SK-N-SH treated with all-trans-retinoic acid at 6 μM for 48 hours (cell line): ENCODE measurements around the gene OR1N2.

Experiments
- ATAC-seq: fragments of 200-7000 bp; cut with Tn5 transposase; 3 replicates; pipeline ENCODE4 v1.9.1; 2020; ENCODE audit warnings: mild to moderate bottlenecking, moderate library complexity
- ARNTL ChIP-seq: fragments of 450-650 bp; formaldehyde crosslinking; IDR thresholded peaks from 2 replicates; pipeline ENCODE4 v1.5.0; 2020; ENCODE audit warnings: low read depth, mild to moderate bottlenecking, moderate library complexity, borderline replicate concordance
- BACH2 ChIP-seq: fragments of 250-450 bp; sonication (Bioruptor Pico); IDR thresholded peaks from 2 replicates; pipeline ENCODE4 v1.9.0; 2021; ENCODE audit warnings: mild to moderate bottlenecking, borderline replicate concordance
- CREB5 ChIP-seq: fragments of 250-450 bp; sonication (Bioruptor Pico); IDR thresholded peaks from 2 replicates; pipeline ENCODE4 v1.5.1; 2020; ENCODE audit warnings: low read depth, mild to moderate bottlenecking, moderate library complexity
- CSDC2 ChIP-seq: fragments of 250-450 bp; sonication (Bioruptor Pico); IDR thresholded peaks from 2 replicates; pipeline ENCODE4 v1.5.0; 2020; ENCODE audit warnings: mild to moderate bottlenecking, moderate library complexity
- CSRNP3 ChIP-seq: fragments of 250-450 bp; sonication (Bioruptor Pico); IDR thresholded peaks from 2 replicates; pipeline ENCODE4 v1.5.1; 2021; ENCODE audit warnings: mild to moderate bottlenecking, moderate library complexity
- ESRRG ChIP-seq: fragments of 250-450 bp; sonication (Bioruptor Pico); IDR thresholded peaks from 2 replicates; pipeline ENCODE4 v1.6.1; 2021; ENCODE audit warnings: mild to moderate bottlenecking
- GLIS3 ChIP-seq: fragments of 250-450 bp; sonication (Bioruptor Pico); IDR thresholded peaks from 2 replicates; pipeline ENCODE4 v1.5.0; 2020; ENCODE audit warnings: mild to moderate bottlenecking, moderate library complexity
- ISL1 ChIP-seq: fragments of 250-450 bp; sonication (Bioruptor Pico); IDR thresholded peaks from 2 replicates; pipeline ENCODE4 v2.1.2; 2022; ENCODE audit warnings: mild to moderate bottlenecking, moderate library complexity
- OSR1 ChIP-seq: fragments of 250-450 bp; sonication (Bioruptor Pico); IDR thresholded peaks from 2 replicates; pipeline ENCODE4 v1.8.0; 2022; ENCODE audit warnings: moderate library complexity, mild to moderate bottlenecking, inconsistent platforms
- POU6F1 ChIP-seq: fragments of 250-450 bp; sonication (Bioruptor Pico); IDR thresholded peaks from 2 replicates; pipeline ENCODE4 v1.8.0; 2021; ENCODE audit warnings: low read depth, mild to moderate bottlenecking, moderate library complexity, borderline replicate concordance
- PPARA ChIP-seq: fragments of 250-450 bp; sonication (Bioruptor Pico); IDR thresholded peaks from 2 replicates; pipeline ENCODE4 v1.5.0; 2020; ENCODE audit warnings: mild to moderate bottlenecking, borderline replicate concordance
- RARB ChIP-seq: fragments of 250-450 bp; sonication (Bioruptor Pico); IDR thresholded peaks from 2 replicates; pipeline ENCODE4 v1.8.0; 2021; ENCODE audit warnings: mild to moderate bottlenecking, moderate library complexity
- SNAI2 ChIP-seq: fragments of 250-450 bp; sonication (Bioruptor Pico); IDR thresholded peaks from 2 replicates; pipeline ENCODE4 v1.5.0; 2020; ENCODE audit warnings: mild to moderate bottlenecking, moderate library complexity
- TCF4 ChIP-seq: fragments of 250-450 bp; sonication (Bioruptor Pico); IDR thresholded peaks from 2 replicates; pipeline ENCODE4 v1.8.0; 2021; ENCODE audit warnings: mild to moderate bottlenecking, moderate library complexity, borderline replicate concordance
- TOX ChIP-seq: fragments of 250-450 bp; sonication (Bioruptor Pico); IDR thresholded peaks from 2 replicates; pipeline ENCODE4 v1.8.0; 2021; ENCODE audit warnings: mild to moderate bottlenecking, moderate library complexity, borderline replicate concordance
- TSHZ2 ChIP-seq: fragments of 250-450 bp; sonication (Bioruptor Pico); IDR thresholded peaks from 2 replicates; pipeline ENCODE4 v1.5.0; 2020; ENCODE audit warnings: mild to moderate bottlenecking, moderate library complexity
- ZC3H10 ChIP-seq: fragments of 250-450 bp; sonication (Bioruptor Pico); IDR thresholded peaks from 2 replicates; pipeline ENCODE4 v1.5.1; 2021; ENCODE audit warnings: mild to moderate bottlenecking, moderate library complexity
- ZFP30 ChIP-seq: fragments of 450-650 bp; formaldehyde crosslinking; IDR thresholded peaks from 2 replicates; pipeline ENCODE4 v1.5.0; 2022; ENCODE audit warnings: mild to moderate bottlenecking, moderate library complexity
- ZNF565 ChIP-seq: fragments of 450-650 bp; formaldehyde crosslinking; conservative IDR thresholded peaks from 2 replicates; pipeline ENCODE4 v1.5.0; 2020; ENCODE audit warnings: low read depth, mild to moderate bottlenecking, moderate library complexity
- ZNF70 ChIP-seq: fragments of 450-650 bp; formaldehyde crosslinking; IDR thresholded peaks from 2 replicates; pipeline ENCODE4 v1.5.0; 2020; ENCODE audit warnings: mild to moderate bottlenecking, moderate library complexity
- ZNF8 ChIP-seq: fragments of 450-650 bp; formaldehyde crosslinking; IDR thresholded peaks from 2 replicates; pipeline ENCODE4 v1.5.0; 2020; ENCODE audit warnings: mild to moderate bottlenecking, moderate library complexity

The OR1N2 gene

GRCh38 chr9:122567901-122568300 is 15.0 kb downstream of the OR1N2 start:
- no peak for ATAC-seq
- no peak for TF ChIP-seq GLIS3
- no peak for TF ChIP-seq ZNF565 (CRISPR knock-in tag)
- no peak for TF ChIP-seq CREB5 (CRISPR knock-in tag)
- TF ChIP-seq OSR1: no peak
- TF ChIP-seq ZNF70 (CRISPR knock-in tag): no peak
- TF ChIP-seq POU6F1 (CRISPR knock-in tag): no peak
- no peak for TF ChIP-seq ISL1
- TF ChIP-seq ZFP30 (CRISPR knock-in tag): no peak
- TF ChIP-seq ZC3H10 (CRISPR knock-in tag): no peak
- no peak for TF ChIP-seq BACH2 (CRISPR knock-in tag)
- TF ChIP-seq CSRNP3 (CRISPR knock-in tag): no peak
- TF ChIP-seq ARNTL (CRISPR knock-in tag): no peak
- no peak for TF ChIP-seq ZNF8 (CRISPR knock-in tag)
- TF ChIP-seq RARB (CRISPR knock-in tag): no peak
- no peak for TF ChIP-seq SNAI2
- TF ChIP-seq TOX (CRISPR knock-in tag): no peak

GRCh38 chr9:122572456-122572855 is 19.5 kb downstream of the OR1N2 start:
- no peak for ATAC-seq
- TF ChIP-seq POU6F1 (CRISPR knock-in tag) (no peak), ZC3H10 (CRISPR knock-in tag) (no peak), ZNF8 (CRISPR knock-in tag) (no peak), TOX (CRISPR knock-in tag) (no peak), CSRNP3 (CRISPR knock-in tag) (no peak), SNAI2 (no peak), ISL1 (no peak), PPARA (CRISPR knock-in tag) (no peak), ZFP30 (CRISPR knock-in tag) (no peak), ZNF565 (CRISPR knock-in tag) (no peak), RARB (CRISPR knock-in tag) (no peak), ESRRG (no peak), CREB5 (CRISPR knock-in tag) (no peak), TSHZ2 (CRISPR knock-in tag) (no peak), TCF4 (CRISPR knock-in tag) (no peak), CSDC2 (CRISPR knock-in tag) (no peak)
